Measurements from ENCODE around the gene TNIK.

DNA sequence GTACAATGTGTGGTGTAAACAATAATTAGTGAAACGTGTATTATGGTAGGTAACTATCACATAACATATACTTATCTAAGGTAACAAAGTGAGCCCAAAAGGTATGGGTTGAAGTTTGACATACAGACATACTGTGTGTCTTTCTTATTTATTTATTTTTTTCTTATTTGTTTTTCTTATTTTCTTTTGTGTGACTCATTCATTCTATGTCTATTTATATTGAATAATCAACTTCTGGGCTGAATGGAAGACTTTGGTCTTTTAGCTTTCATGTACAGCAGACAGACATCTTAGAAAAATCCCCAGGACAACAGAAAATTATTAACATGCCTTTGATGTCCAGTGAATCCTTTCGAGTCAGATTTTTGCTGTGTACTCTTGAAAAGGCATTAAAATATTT is 233.4 kb downstream of the TNIK start:
- TF ChIP-seq, protein P1, sequence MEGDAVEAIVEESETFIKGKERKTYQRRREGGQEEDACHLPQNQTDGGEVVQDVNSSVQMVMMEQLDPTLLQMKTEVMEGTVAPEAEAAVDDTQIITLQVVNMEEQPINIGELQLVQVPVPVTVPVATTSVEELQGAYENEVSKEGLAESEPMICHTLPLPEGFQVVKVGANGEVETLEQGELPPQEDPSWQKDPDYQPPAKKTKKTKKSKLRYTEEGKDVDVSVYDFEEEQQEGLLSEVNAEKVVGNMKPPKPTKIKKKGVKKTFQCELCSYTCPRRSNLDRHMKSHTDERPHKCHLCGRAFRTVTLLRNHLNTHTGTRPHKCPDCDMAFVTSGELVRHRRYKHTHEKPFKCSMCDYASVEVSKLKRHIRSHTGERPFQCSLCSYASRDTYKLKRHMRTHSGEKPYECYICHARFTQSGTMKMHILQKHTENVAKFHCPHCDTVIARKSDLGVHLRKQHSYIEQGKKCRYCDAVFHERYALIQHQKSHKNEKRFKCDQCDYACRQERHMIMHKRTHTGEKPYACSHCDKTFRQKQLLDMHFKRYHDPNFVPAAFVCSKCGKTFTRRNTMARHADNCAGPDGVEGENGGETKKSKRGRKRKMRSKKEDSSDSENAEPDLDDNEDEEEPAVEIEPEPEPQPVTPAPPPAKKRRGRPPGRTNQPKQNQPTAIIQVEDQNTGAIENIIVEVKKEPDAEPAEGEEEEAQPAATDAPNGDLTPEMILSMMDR (IDR thresholded peaks at IDR 0.05 in 8 of 11, conservative IDR thresholded peaks at IDR 0.05 in 3 of 11) = no peak
- no peak for TF ChIP-seq POLR2A (IDR thresholded peaks at IDR 0.05)
